Karpas-422 (cell line): ENCODE results near the gene DYNLT2. TPM values are rescaled to one million over a fixed set of nuclear protein-coding genes. Genes with fewer than 3 reads are reported as not detected.

Source experiments
- DNase-seq: peaks from one replicate; pipeline ENCODE4 v3.0.0-alpha.2; 2015
- H2AFZ ChIP-seq: fragments of 200-600 bp; sonication (generic); 2 replicates; pipeline ENCODE4 v1.6.1; 2014; ENCODE audit warnings: antibody characterized with exemption, low read length, mixed read lengths
- H3K27ac ChIP-seq: fragments of 200-600 bp; sonication (generic); 2 replicates; pipeline ENCODE4 v1.5.1; 2014; ENCODE audit warnings: mild to moderate bottlenecking, low read length, moderate library complexity
- H3K27me3 ChIP-seq: fragments of 200-600 bp; sonication (generic); 2 replicates; pipeline ENCODE4 v1.6.1; 2014; ENCODE audit warnings: low read length, mixed read lengths
- H3K36me3 ChIP-seq: fragments of 200-600 bp; sonication (generic); 2 replicates; pipeline ENCODE4 v1.6.1; 2014; ENCODE audit warnings: low read length, mixed read lengths; ENCODE audit not compliant: insufficient read depth
- H3K4me1 ChIP-seq: fragments of 200-600 bp; sonication (generic); 2 replicates; pipeline ENCODE4 v1.6.1; 2014; ENCODE audit warnings: mild to moderate bottlenecking, low read length, mixed read lengths
- H3K4me2 ChIP-seq: fragments of 200-600 bp; sonication (generic); 2 replicates; pipeline ENCODE4 v1.6.1; 2014; ENCODE audit warnings: low read length, low read depth, mild to moderate bottlenecking; ENCODE audit not compliant: poor library complexity, severe bottlenecking
- H3K4me3 ChIP-seq: fragments of 200-600 bp; sonication (generic); 2 replicates; pipeline ENCODE4 v1.5.1; 2014; ENCODE audit warnings: mild to moderate bottlenecking, antibody characterized with exemption, low read length, mixed read lengths
- H3K79me2 ChIP-seq: fragments of 200-600 bp; sonication (generic); 2 replicates; pipeline ENCODE4 v1.6.1; 2014; ENCODE audit warnings: mild to moderate bottlenecking, low read length, mixed read lengths
- H3K9ac ChIP-seq: fragments of 200-600 bp; sonication (generic); 2 replicates; pipeline ENCODE4 v1.6.0; 2014; ENCODE audit warnings: low read length
- H3K9me2 ChIP-seq: fragments of 200-600 bp; sonication (generic), shearing (Covaris generic); replicated peaks from 2 replicates; pipeline ENCODE4 v1.6.0; 2014; ENCODE audit warnings: mild to moderate bottlenecking, low read length, moderate library complexity; ENCODE audit not compliant: insufficient read depth
- H3K9me3 ChIP-seq: fragments of 300-700, 200-600 bp; sonication (generic); 2 replicates; pipeline ENCODE4 v1.6.1; 2014; ENCODE audit warnings: low read length, mixed read lengths
- H4K20me1 ChIP-seq: fragments of 200-600 bp; sonication (generic); 2 replicates; pipeline ENCODE4 v1.6.1; 2014; ENCODE audit warnings: mild to moderate bottlenecking, antibody characterized with exemption, low read length, low read depth; ENCODE audit not compliant: insufficient read depth
- total RNA-seq: library from RNA; depleted of rRNA; stranded (reverse); fragments of >200 nt; shearing (Covaris generic); gene quantifications from 2 replicates; pipeline ENCODE4 v1.2.3, GENCODE V29; 2014; ENCODE audit warnings: low replicate concordance

The DYNLT2 gene
- total RNA-seq, 1 experiment from 2014 or later: 5.8 TPM

GRCh38 chr6:169723200-169723909 is 28.0 kb downstream of the DYNLT2 start:
- H3K36me3 ChIP-seq: peaks cover 18% of the 10 kb centered on the region
- peak overlapping the region; percentile 95 for H3K4me3 ChIP-seq
- H3K79me2 ChIP-seq: peaks cover 50% of the 10 kb centered on the region
- no peaks in the 10 kb centered on the region for H3K9me2 ChIP-seq
- H3K4me1 ChIP-seq: peaks cover 43% of the 10 kb centered on the region
- no peaks in the 10 kb centered on the region for H3K27me3 ChIP-seq
- no peaks in the 10 kb centered on the region for H3K9me3 ChIP-seq
- peak overlapping the region; percentile 79 for H3K27ac ChIP-seq
- peak; percentile 83 for DNase-seq
- H4K20me1 ChIP-seq: peaks cover 6% of the 10 kb centered on the region; the same call in 1 of the 2 replicates
- peak overlapping the region; percentile 86 for H3K4me2 ChIP-seq
- peak overlapping the region; percentile 75 for H3K9ac ChIP-seq
- H2AFZ ChIP-seq: no peak overlapping the region

- H3K27ac ChIP-seq: peak overlapping the region; percentile 79
- no peaks in the 10 kb centered on the region for H3K9me3 ChIP-seq
- H3K4me1 ChIP-seq: peaks cover 43% of the 10 kb centered on the region
- peaks cover 25% of the 10 kb centered on the region for H3K36me3 ChIP-seq
- peak overlapping the region; percentile 86 for H3K4me2 ChIP-seq
- no peak overlapping the region for H2AFZ ChIP-seq
- H3K9ac ChIP-seq: peak overlapping the region; percentile 75
- peak overlapping the region; percentile 95 for H3K4me3 ChIP-seq
- H3K9me2 ChIP-seq: no peaks in the 10 kb centered on the region
- peaks cover 56% of the 10 kb centered on the region for H3K79me2 ChIP-seq
- no peaks in the 10 kb centered on the region for H3K27me3 ChIP-seq
- peak; percentile 73 for DNase-seq
- peaks cover 6% of the 10 kb centered on the region; the same call in 1 of the 2 replicates for H4K20me1 ChIP-seq
Observed at GRCh38 chr6:169722362-169723199, 28.8 kb downstream of the DYNLT2 start.

GRCh38 chr6:169720207-169720855 is 31.0 kb downstream of the DYNLT2 start:
- Histone ChIP-seq H3K27me3 (no peaks in the 10 kb centered on the region), H3K4me3 (no peak overlapping the region), H3K9me3 (no peaks in the 10 kb centered on the region), H3K27ac (peak overlapping the region; percentile 79; the same call in 1 of the 2 replicates), H3K4me2 (peak overlapping the region; percentile 86), H3K9me2 (no peaks in the 10 kb centered on the region), H3K4me1 (peaks cover 62% of the 10 kb centered on the region), H3K79me2 (peaks cover 73% of the 10 kb centered on the region), H3K9ac (no peak overlapping the region), H2AFZ (no peak overlapping the region), H4K20me1 (peaks cover 6% of the 10 kb centered on the region; the same call in 1 of the 2 replicates), H3K36me3 (peaks cover 47% of the 10 kb centered on the region)
- DNase-seq: peak; percentile 55

GRCh38 chr6:169719117-169719516 is 32.3 kb downstream of the DYNLT2 start:
- H3K9me2 ChIP-seq: no peaks in the 10 kb centered on the region
- no peak overlapping the region for H3K9ac ChIP-seq
- peaks cover 67% of the 10 kb centered on the region for H3K4me1 ChIP-seq
- no peak overlapping the region for H3K27ac ChIP-seq
- no peak overlapping the region for H2AFZ ChIP-seq
- H4K20me1 ChIP-seq: peaks cover 6% of the 10 kb centered on the region; the same call in 1 of the 2 replicates
- no peak overlapping the region for H3K4me2 ChIP-seq
- peaks cover 52% of the 10 kb centered on the region for H3K36me3 ChIP-seq
- no peaks in the 10 kb centered on the region for H3K9me3 ChIP-seq
- peaks cover 80% of the 10 kb centered on the region for H3K79me2 ChIP-seq
- no peak for DNase-seq
- H3K4me3 ChIP-seq: no peak overlapping the region
- no peaks in the 10 kb centered on the region for H3K27me3 ChIP-seq

GRCh38 chr6:169714595-169714994 is 36.8 kb downstream of the DYNLT2 start:
- no peaks in the 10 kb centered on the region for H3K9me2 ChIP-seq
- peak overlapping the region; percentile 58 for H3K27ac ChIP-seq
- no peaks in the 10 kb centered on the region for H4K20me1 ChIP-seq
- H3K4me2 ChIP-seq: peak overlapping the region; percentile 33
- no peak overlapping the region for H3K4me3 ChIP-seq
- no peak overlapping the region for H3K9ac ChIP-seq
- no peaks in the 10 kb centered on the region for H3K9me3 ChIP-seq
- no peak overlapping the region for H2AFZ ChIP-seq
- H3K36me3 ChIP-seq: peaks cover 66% of the 10 kb centered on the region
- H3K79me2 ChIP-seq: peaks cover 66% of the 10 kb centered on the region
- peaks cover 77% of the 10 kb centered on the region for H3K4me1 ChIP-seq
- DNase-seq: no peak
- no peaks in the 10 kb centered on the region for H3K27me3 ChIP-seq

- H3K27me3 ChIP-seq: no peaks in the 10 kb centered on the region
- DNase-seq: no peak
Observed at GRCh38 chr6:169714178-169714577, 37.2 kb downstream of the DYNLT2 start.

GRCh38 chr6:169710009-169710408 is 41.4 kb downstream of the DYNLT2 start:
- H3K79me2 ChIP-seq: peaks cover 59% of the 10 kb centered on the region
- H4K20me1 ChIP-seq: no peaks in the 10 kb centered on the region
- H3K9ac ChIP-seq: no peak overlapping the region
- H3K4me3 ChIP-seq: no peak overlapping the region
- H3K4me1 ChIP-seq: peaks cover 94% of the 10 kb centered on the region
- H3K9me3 ChIP-seq: no peaks in the 10 kb centered on the region
- DNase-seq: no peak
- peak overlapping the region; percentile 78 for H3K4me2 ChIP-seq
- H2AFZ ChIP-seq: no peak overlapping the region
- H3K27me3 ChIP-seq: no peaks in the 10 kb centered on the region
- H3K36me3 ChIP-seq: peaks cover 28% of the 10 kb centered on the region
- H3K9me2 ChIP-seq: no peaks in the 10 kb centered on the region
- H3K27ac ChIP-seq: peak overlapping the region; percentile 87

More at GRCh38 chr6:169714178-169714577, 37.2 kb downstream of the DYNLT2 start:
- Histone ChIP-seq H3K27ac (peak overlapping the region; percentile 58), H3K4me2 (peak overlapping the region; percentile 33), H3K4me3 (no peak overlapping the region), H3K9me2 (no peaks in the 10 kb centered on the region), H3K79me2 (peaks cover 65% of the 10 kb centered on the region), H3K9me3 (no peaks in the 10 kb centered on the region), H4K20me1 (no peaks in the 10 kb centered on the region), H3K36me3 (peaks cover 62% of the 10 kb centered on the region), H2AFZ (no peak overlapping the region), H3K4me1 (peaks cover 78% of the 10 kb centered on the region), H3K9ac (no peak overlapping the region)
